Stomach (tissue), 9 donors: ENCODE results near the gene EPB41L1. TPM values are rescaled to one million over a fixed set of nuclear protein-coding genes. Genes with fewer than 3 reads are reported as not detected.
A peak's percentile ranks its signal among the peaks of the same experiment; 100 is the strongest.

Source experiments
- DNase-seq, 2 donors: peaks; one replicate each; pipeline versions ENCODE4 v3.0.0 to v3.0.0-alpha.2; 2013 to 2019
- H3K27ac ChIP-seq, 5 donors: fragments of 200-600 bp in 4 of 5; sonication (generic) in 4 of 5; one replicate each; pipeline ENCODE4 v1.5.1; 2013 to 2019; ENCODE audit warnings: mild to moderate bottlenecking in 1 of 5, moderate library complexity in 1 of 5
- H3K27me3 ChIP-seq, 3 donors: fragments of 200-600 bp; sonication (generic); one replicate each; pipeline ENCODE4 v1.5.1; 2017 to 2019; ENCODE audit warnings: mixed run types in 1 of 3
- H3K36me3 ChIP-seq, 4 donors: fragments of 200-600 bp; sonication (generic); 1 replicate in 3 of 4; 2 replicates in 1 of 4; pipeline ENCODE4 v1.5.1; 2016 to 2019
- H3K4me1 ChIP-seq, 4 donors: fragments of 200-600 bp; sonication (generic); one replicate each; pipeline ENCODE4 v1.5.1; 2016 to 2019
- H3K4me3 ChIP-seq, 4 donors: fragments of 200-600 bp; sonication (generic) in 3 of 4; one replicate each; pipeline ENCODE4 v1.5.1; 2016 to 2019; ENCODE audit warnings: mild to moderate bottlenecking in 1 of 4
- H3K9me3 ChIP-seq, 4 donors: fragments of 200-600 bp; sonication (generic); one replicate each; pipeline ENCODE4 v1.5.1; 2016 to 2019
- EP300 ChIP-seq: sonication (generic); formaldehyde crosslinking; IDR thresholded peaks from one replicate; pipeline ENCODE4 v1.6.1; 2017; ENCODE audit warnings: antibody characterized with exemption
- POLR2A ChIP-seq, 4 donors: fragments of 450-650 bp; IDR thresholded peaks; one replicate each; pipeline ENCODE4 v1.6.1; 2016; ENCODE audit warnings: antibody characterized with exemption in 4 of 4, control low read depth in 2 of 4, mild to moderate bottlenecking in 1 of 4, moderate library complexity in 1 of 4
- POLR2AphosphoS5 ChIP-seq, 3 donors: sonication (generic); formaldehyde crosslinking; IDR thresholded peaks; one replicate each; pipeline ENCODE4 v1.6.1; 2016; ENCODE audit warnings: antibody characterized with exemption in 3 of 3
- WGBS, 5 donors: extraction: QIAGEN DNeasy Blood & Tissue Kit in 3 of 5; methylation state at CpG; one replicate each; pipeline versions ENCODE4 v1.1.5 to v1.1.7; 2013 to 2018; 5-methylcytosine and 5-hydroxymethylcytosine counted together
- intact Hi-C: fragments of 100-400 bp; cut with DNase I; formaldehyde crosslinking; loops from one replicate; pipeline ENCODE4 v1.15.1; 2023; ENCODE audit warnings: low total_unique reads
- polyA plus RNA-seq, 3 donors: library from polyadenylated mRNA; stranded (reverse); fragments of 200-250 nt; gene quantifications; one replicate each; pipeline ENCODE4 v1.2.3, GENCODE V29; 2013
- total RNA-seq, 5 donors: library from RNA; depleted of rRNA; stranded (reverse); fragments of >200 nt; gene quantifications; one replicate each; pipeline versions ENCODE4 v1.1.0 to v1.2.3, GENCODE V29; 2014 to 2016
- TF ChIP-seq, protein P1 (sequence below), 7 experiments: fragments of 450-650 bp in 4 of 7; fragments of 200-600 bp in 3 of 7; sonication (generic) in 3 of 7; IDR thresholded peaks; one replicate each; pipeline ENCODE4 v1.5.1; 2016 to 2019; ENCODE audit warnings: antibody characterized with exemption in 7 of 7, control low read depth in 2 of 7, mild to moderate bottlenecking in 1 of 7
- donor health status: healthy with polysubstance abuse.
- donor health status: Bipolar disorder and iron deficiency.
- donor health status: healthy.

Gene EPB41L1
- total and polyA plus RNA-seq, 8 donors = 25.9 to 271 (median 40.4) TPM

DNA sequence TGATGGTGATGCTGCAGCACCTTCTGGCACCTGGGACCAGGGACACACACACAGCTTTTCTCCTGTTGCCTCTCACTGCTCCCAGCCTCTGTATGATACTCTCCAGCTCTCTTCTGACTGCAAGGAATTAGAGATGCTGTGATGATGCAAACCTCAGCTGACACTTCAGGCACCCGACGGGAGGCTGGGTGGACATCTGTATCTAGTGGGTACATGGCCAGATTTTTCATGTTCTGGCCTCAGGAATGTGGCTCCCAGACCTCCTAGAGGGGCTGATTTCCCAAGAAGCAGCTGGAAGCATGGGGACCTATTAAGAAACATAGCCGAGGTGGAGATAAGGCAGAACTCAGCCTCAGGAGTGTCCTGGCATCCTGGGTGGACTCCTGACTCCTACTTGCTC is 6.8 kb upstream of the EPB41L1 start:
- H3K4me3 ChIP-seq = no peak overlapping the region
- no peaks in the 10 kb centered on the region for H3K27me3 ChIP-seq
- peaks cover 30 to 63% (median 40%) of the 10 kb centered on the region in 4 donors for H3K4me1 ChIP-seq
- H3K36me3 ChIP-seq = no peaks in the 10 kb centered on the region
- intact Hi-C loops = no loop called here
- 64 to 79% (median 68%) methylated on average over 3 of the region's 3 CpGs for WGBS, 5 donors
- TF ChIP-seq POLR2A (IDR thresholded peaks at IDR 0.05) (no peak), EP300 (no peak), POLR2AphosphoS5 (IDR thresholded peaks at IDR 0.05) (no peak)
- TF ChIP-seq, protein P1, sequence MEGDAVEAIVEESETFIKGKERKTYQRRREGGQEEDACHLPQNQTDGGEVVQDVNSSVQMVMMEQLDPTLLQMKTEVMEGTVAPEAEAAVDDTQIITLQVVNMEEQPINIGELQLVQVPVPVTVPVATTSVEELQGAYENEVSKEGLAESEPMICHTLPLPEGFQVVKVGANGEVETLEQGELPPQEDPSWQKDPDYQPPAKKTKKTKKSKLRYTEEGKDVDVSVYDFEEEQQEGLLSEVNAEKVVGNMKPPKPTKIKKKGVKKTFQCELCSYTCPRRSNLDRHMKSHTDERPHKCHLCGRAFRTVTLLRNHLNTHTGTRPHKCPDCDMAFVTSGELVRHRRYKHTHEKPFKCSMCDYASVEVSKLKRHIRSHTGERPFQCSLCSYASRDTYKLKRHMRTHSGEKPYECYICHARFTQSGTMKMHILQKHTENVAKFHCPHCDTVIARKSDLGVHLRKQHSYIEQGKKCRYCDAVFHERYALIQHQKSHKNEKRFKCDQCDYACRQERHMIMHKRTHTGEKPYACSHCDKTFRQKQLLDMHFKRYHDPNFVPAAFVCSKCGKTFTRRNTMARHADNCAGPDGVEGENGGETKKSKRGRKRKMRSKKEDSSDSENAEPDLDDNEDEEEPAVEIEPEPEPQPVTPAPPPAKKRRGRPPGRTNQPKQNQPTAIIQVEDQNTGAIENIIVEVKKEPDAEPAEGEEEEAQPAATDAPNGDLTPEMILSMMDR (IDR thresholded peaks at IDR 0.05) = no peak
- peak overlapping the region in 1 of 5 donors; percentile 82 for H3K27ac ChIP-seq
- no peak for DNase-seq
- H3K9me3 ChIP-seq = no peaks in the 10 kb centered on the region

GRCh38 chr20:36148439-36148838 is 6.1 kb upstream of the EPB41L1 start:
- DNase-seq = no peak
- Histone ChIP-seq H3K9me3 (no peaks in the 10 kb centered on the region), H3K27me3 (peaks cover 0 to under 1% (median 0%) of the 10 kb centered on the region in 3 donors), H3K36me3 (no peaks in the 10 kb centered on the region), H3K27ac (peak overlapping the region in 1 of 5 donors; percentile 26), H3K4me3 (no peak overlapping the region), H3K4me1 (peaks cover 33 to 70% (median 45%) of the 10 kb centered on the region in 4 donors)
- 80 to 94% (median 82%) methylated on average over 2 of the region's 2 CpGs for WGBS, 5 donors
- TF ChIP-seq POLR2AphosphoS5 (IDR thresholded peaks at IDR 0.05) = no peak
- no peak for TF ChIP-seq EP300
- no peak for TF ChIP-seq POLR2A (IDR thresholded peaks at IDR 0.05)
- TF ChIP-seq, protein P1 (IDR thresholded peaks at IDR 0.05) = no peak
- intact Hi-C loops = no loop called here

- intact Hi-C loops = no loop called here
- H3K27ac ChIP-seq = peak overlapping the region in 3 of 5 donors; percentile 6 to 44 (median 10)
Observed at GRCh38 chr20:36149012-36149411, 5.5 kb upstream of the EPB41L1 start.

DNA sequence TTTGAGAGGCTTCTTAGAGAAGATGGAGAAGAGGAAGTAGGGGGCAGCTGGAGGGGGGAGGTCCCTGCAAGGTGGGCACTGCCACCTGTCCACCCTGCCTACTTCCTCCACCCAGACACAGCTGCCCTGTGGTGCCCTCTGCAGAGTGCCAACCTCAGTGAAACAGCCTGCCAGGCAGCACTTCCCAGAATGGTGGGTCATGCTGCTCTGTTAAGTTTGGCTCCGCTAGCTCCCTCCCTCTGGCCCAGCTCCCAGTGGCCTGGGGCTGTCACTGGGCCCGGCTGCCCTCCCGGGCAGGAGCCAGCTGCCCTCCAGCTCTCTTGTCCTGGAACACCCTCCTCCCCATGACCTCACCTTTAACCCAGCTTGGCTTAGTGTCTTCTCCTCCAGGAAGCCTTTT is 5.1 kb upstream of the EPB41L1 start:
- no peaks in the 10 kb centered on the region for H3K9me3 ChIP-seq
- H3K4me3 ChIP-seq = no peak overlapping the region
- intact Hi-C loops = no loop called here
- DNase-seq = peak in 1 of 2 donors; percentile 63
- TF ChIP-seq POLR2AphosphoS5 (IDR thresholded peaks at IDR 0.05) = no peak
- TF ChIP-seq, protein P1 (IDR thresholded peaks at IDR 0.05) = no peak
- no peak for TF ChIP-seq POLR2A (IDR thresholded peaks at IDR 0.05)
- peaks cover 0 to 10% (median 0%) of the 10 kb centered on the region in 3 donors for H3K27me3 ChIP-seq
- no peaks in the 10 kb centered on the region for H3K36me3 ChIP-seq
- H3K27ac ChIP-seq = peak overlapping the region in 3 of 5 donors; percentile 6 to 44 (median 10)
- H3K4me1 ChIP-seq = peaks cover 38 to 73% (median 49%) of the 10 kb centered on the region in 4 donors
- 29 to 50% (median 37%) methylated on average over 3 of the region's 3 CpGs for WGBS, 5 donors

More at GRCh38 chr20:36149012-36149411, 5.5 kb upstream of the EPB41L1 start:
- Histone ChIP-seq H3K9me3 (no peaks in the 10 kb centered on the region), H3K4me1 (peaks cover 39 to 74% (median 49%) of the 10 kb centered on the region in 4 donors), H3K4me3 (no peak overlapping the region), H3K36me3 (no peaks in the 10 kb centered on the region), H3K27me3 (peaks cover 0 to 6% (median 0%) of the 10 kb centered on the region in 3 donors)
- no peak for DNase-seq
- no peak for TF ChIP-seq POLR2A (IDR thresholded peaks at IDR 0.05)
- TF ChIP-seq, protein P1 (IDR thresholded peaks at IDR 0.05) = no peak
- TF ChIP-seq POLR2AphosphoS5 (IDR thresholded peaks at IDR 0.05) = no peak
- TF ChIP-seq EP300 = no peak
- WGBS, 5 donors = 57 to 80% (median 72%) methylated on average over 3 of the region's 3 CpGs
